Measurements from ENCODE around the gene PEAR1.

DNA sequence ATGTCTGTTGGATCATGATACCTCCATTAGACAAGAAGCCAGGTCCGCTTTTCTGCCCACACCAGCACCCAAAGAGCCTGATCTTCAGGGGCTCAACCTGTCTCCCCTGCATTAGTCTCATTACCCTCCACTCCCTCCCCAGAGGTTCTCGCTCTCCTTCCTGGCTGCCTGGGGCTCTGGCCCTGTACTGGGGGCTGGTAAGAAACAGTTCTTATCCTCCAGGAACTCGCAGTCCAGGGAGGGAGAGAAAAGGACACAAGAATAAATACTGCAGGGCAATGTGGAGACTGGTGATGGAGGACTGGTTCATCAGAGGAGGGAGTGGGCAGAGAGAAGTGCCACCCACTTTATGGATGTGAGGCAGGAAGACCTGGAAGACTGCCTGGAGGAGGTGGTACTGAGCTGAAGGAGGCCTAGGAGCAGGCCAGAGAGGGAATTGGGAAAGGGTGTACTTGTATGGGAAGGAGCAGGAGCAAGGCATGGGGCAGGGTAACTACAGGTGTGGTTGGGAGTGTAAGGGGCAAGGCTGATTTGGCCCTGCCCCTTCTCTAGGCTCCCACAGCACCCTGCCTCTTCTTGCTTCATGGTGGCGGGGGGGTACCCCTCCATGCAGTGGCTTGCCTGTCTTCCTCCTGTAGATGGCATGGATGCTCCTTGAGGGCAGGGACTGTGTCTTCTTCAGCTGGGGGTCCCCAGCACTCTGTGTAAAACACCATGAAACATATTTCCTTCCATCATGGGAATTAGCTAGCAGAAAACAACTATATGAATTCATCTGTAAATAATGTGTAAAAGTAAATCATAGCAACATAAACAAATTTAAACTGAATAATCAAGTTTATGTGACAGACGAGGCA lies 31.9 kb downstream of the PEAR1 start:
- TF ChIP-seq, protein P1, sequence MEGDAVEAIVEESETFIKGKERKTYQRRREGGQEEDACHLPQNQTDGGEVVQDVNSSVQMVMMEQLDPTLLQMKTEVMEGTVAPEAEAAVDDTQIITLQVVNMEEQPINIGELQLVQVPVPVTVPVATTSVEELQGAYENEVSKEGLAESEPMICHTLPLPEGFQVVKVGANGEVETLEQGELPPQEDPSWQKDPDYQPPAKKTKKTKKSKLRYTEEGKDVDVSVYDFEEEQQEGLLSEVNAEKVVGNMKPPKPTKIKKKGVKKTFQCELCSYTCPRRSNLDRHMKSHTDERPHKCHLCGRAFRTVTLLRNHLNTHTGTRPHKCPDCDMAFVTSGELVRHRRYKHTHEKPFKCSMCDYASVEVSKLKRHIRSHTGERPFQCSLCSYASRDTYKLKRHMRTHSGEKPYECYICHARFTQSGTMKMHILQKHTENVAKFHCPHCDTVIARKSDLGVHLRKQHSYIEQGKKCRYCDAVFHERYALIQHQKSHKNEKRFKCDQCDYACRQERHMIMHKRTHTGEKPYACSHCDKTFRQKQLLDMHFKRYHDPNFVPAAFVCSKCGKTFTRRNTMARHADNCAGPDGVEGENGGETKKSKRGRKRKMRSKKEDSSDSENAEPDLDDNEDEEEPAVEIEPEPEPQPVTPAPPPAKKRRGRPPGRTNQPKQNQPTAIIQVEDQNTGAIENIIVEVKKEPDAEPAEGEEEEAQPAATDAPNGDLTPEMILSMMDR (IDR thresholded peaks at IDR 0.05; ENCODE audit: insufficient read depth, low read length), result no peak
- TF ChIP-seq POLR2AphosphoS5 (IDR thresholded peaks at IDR 0.05; ENCODE audit: low read depth) (no peak), GABPA (IDR thresholded peaks at IDR 0.05; ENCODE audit: low read depth) (no peak), SPI1 (IDR thresholded peaks at IDR 0.05; ENCODE audit: borderline replicate concordance, low read depth) (no peak)
- TF ChIP-seq, protein P2, sequence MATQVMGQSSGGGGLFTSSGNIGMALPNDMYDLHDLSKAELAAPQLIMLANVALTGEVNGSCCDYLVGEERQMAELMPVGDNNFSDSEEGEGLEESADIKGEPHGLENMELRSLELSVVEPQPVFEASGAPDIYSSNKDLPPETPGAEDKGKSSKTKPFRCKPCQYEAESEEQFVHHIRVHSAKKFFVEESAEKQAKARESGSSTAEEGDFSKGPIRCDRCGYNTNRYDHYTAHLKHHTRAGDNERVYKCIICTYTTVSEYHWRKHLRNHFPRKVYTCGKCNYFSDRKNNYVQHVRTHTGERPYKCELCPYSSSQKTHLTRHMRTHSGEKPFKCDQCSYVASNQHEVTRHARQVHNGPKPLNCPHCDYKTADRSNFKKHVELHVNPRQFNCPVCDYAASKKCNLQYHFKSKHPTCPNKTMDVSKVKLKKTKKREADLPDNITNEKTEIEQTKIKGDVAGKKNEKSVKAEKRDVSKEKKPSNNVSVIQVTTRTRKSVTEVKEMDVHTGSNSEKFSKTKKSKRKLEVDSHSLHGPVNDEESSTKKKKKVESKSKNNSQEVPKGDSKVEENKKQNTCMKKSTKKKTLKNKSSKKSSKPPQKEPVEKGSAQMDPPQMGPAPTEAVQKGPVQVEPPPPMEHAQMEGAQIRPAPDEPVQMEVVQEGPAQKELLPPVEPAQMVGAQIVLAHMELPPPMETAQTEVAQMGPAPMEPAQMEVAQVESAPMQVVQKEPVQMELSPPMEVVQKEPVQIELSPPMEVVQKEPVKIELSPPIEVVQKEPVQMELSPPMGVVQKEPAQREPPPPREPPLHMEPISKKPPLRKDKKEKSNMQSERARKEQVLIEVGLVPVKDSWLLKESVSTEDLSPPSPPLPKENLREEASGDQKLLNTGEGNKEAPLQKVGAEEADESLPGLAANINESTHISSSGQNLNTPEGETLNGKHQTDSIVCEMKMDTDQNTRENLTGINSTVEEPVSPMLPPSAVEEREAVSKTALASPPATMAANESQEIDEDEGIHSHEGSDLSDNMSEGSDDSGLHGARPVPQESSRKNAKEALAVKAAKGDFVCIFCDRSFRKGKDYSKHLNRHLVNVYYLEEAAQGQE (IDR thresholded peaks at IDR 0.05; ENCODE audit: insufficient replicate concordance, low read depth), result no peak
